KOPT-K1 (cell line): ENCODE results near the gene AKAP3.

Experiments used
- H3K27ac ChIP-seq: fragments of 200-600 bp; sonication (generic); 2 replicates; pipeline ENCODE4 v1.5.1; 2016; ENCODE audit warnings: antibody characterized with exemption, mild to moderate bottlenecking, low read depth, low read length; ENCODE audit not compliant: poor library complexity, severe bottlenecking
- H3K36me3 ChIP-seq: fragments of 200-600 bp; sonication (generic); 2 replicates; pipeline ENCODE4 v1.5.1; 2017; ENCODE audit warnings: antibody characterized with exemption, mild to moderate bottlenecking, low read length, moderate library complexity; ENCODE audit not compliant: insufficient read depth
- H3K9me3 ChIP-seq: fragments of 200-600 bp; sonication (generic); 2 replicates; pipeline ENCODE4 v1.5.1; 2017; ENCODE audit warnings: antibody characterized with exemption, low read length, mild to moderate bottlenecking; ENCODE audit not compliant: insufficient read depth, poor library complexity, severe bottlenecking

Gene AKAP3

DNA sequence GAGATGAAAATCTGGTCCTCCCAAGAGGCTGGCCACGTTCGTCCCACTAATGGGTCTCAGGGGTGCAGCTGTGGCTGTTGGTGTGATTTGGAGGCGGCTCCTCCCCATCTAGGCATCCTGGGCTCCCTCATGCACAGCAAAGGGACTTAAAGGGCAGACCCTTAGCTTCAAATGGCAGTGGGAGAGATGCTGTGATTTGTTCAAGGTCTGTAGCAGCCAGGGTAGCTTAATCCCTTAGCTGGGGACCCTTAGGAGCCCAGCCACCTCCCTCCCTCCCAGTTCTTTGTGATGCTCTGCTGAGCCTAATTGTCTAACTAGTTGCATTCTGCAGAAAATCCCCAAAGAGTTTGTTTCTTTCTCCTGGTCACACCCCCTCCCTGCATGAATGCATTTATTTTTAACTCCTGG is 68.6 kb downstream of the AKAP3 start:
- Histone ChIP-seq H3K9me3 (no peaks in the 10 kb centered on the region), H3K36me3 (no peaks in the 10 kb centered on the region), H3K27ac (no peak overlapping the region)

DNA sequence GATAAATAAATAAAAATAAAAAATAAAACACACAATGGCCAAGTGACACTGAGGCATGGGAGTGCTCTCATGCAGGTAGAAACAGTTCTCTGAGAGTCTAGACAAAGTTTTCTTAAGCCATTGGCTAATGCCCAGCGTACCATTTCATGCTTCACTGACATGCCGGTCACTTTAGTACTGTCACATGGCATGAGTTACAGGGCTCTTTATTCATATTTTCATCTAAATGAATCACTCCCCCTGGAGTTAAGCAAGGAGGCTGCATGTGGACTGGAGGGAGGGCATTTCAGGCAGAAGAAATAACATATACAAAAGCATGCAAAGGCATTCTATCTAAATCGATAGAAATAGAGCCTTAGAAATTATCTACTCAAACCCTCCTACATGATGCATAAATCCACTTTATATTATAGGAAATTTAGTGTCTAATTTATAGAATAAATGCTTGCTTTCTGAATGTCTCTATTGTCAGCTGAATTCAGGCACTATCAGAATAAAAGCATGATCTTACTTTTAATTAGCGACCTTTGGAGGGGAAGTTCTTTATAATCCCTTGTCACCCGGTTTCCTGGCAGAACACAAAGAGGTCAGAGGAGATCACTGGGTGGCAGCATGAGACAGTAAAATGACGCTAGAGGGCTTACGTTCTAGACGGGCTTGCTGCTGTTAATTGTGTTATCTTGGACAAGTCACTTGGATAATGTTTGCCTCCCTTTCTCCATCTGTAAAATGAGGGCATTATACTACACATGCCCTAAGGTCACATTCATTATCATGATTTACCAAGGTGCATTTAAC is 69.3 kb downstream of the AKAP3 start:
- no peak overlapping the region for H3K27ac ChIP-seq
- no peaks in the 10 kb centered on the region for H3K9me3 ChIP-seq
- no peaks in the 10 kb centered on the region for H3K36me3 ChIP-seq

DNA sequence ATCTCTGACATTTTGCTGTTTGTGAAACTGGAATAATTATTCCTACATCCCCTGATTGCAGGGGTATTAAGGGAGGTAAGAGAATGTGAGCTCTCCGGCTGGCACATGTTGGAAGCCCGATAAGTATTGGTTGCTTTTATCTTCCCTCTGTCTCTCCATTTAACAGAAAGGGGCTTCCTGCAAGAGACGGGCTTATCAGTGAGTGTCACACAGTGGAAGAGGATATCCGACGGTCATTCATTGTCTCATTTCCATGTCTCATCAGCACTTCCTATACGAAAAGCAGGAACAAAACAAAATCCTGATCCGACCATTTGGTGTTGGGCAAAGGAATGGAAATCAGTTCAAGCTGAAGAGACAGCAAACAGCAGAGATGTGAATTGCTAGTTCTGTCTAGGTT is 76.2 kb downstream of the AKAP3 start:
- no peak overlapping the region for H3K27ac ChIP-seq
- no peaks in the 10 kb centered on the region for H3K36me3 ChIP-seq
- no peaks in the 10 kb centered on the region for H3K9me3 ChIP-seq

DNA sequence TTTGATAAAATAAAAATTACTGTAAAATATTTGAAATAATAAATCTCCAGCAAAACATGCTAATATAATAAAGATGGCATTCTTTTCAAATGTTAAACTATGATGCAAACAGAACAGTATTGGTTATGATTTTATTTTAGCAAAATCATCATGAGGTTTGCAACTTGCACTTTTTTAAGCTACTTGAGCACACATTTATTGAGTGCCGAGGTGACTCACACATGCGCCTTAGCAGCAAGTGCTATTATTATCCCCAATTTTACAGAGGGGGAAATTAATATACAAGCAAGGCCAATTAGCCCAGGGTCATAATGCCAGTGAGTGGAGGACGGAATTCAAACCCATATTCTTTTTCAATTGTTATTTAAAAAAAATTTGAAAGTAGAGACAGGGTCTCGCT is 79.6 kb downstream of the AKAP3 start:
- H3K27ac ChIP-seq, result no peak overlapping the region
- 0 out of 2 replicates have a peak, but pooled peaks cover 8% of the 10 kb centered on the region for H3K36me3 ChIP-seq
- no peaks in the 10 kb centered on the region for H3K9me3 ChIP-seq

DNA sequence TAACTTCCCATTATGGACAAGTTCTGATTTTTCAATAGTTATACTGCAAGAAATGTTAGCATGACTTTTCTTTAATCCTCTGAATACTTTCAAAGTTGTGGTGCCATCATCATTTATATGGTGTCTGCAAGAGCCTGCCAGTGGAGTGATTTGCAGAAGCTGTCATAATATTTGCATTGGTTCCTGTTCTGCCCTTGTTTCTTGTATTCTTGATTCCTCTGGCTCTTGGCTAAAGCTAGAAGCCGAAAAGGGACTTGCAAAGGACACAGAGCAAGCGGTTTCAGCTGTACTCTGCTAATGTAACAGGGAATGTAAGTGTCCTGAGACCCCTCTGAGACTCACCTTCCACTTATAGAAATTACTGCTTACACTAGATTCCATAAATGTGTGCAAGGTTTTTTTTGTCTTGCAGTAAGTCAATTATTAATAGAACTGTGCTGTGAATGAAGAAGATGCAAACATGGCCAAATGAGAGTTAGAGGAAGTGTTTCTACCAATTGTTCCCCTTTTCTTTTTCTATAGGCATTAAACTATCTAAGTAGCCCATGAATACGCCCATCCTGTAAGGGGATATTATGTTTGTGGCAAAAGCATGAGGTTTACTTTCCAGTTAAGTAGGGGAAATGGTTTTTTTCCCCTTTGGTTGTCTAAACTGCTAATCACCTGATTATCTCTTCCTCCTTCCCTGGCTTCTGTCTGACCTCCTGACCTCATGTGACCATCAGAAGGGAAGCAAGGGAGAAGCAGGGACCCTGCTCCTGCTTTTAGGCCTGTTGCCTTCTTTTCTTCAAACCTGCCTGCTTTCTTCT is 81.6 kb downstream of the AKAP3 start:
- Histone ChIP-seq H3K27ac (no peak overlapping the region), H3K9me3 (no peaks in the 10 kb centered on the region), H3K36me3 (peaks cover 14% of the 10 kb centered on the region)

DNA sequence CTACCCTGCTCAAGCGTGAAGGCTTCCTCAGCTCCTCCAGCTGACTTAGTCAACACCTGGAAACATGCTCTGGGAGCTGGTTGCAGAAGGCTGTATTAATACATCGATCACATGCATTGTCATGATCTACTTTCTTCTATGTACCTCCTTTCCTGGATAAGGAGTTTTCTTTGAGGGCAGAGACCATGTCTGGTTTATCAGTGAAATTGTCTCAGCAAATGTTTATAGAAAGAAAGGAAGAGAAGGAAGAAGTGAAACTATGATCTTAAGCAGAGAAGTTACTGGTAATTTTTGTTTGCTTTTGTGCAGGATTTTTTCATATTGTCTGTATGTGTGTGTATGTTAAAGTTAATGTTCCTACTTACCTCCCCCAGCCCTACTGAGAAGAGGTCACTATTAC is 82.4 kb downstream of the AKAP3 start:
- Histone ChIP-seq H3K27ac (no peak overlapping the region), H3K9me3 (no peaks in the 10 kb centered on the region), H3K36me3 (peaks cover 22% of the 10 kb centered on the region)
